NCI-H1048 (cell line): ENCODE measurements around the gene SORCS1.

ENCODE experiments used
- DNase-seq: peaks from one replicate; lab custom pipeline; 2025; lab: John Stamatoyannopoulos, UW

SORCS1 gene

DNA sequence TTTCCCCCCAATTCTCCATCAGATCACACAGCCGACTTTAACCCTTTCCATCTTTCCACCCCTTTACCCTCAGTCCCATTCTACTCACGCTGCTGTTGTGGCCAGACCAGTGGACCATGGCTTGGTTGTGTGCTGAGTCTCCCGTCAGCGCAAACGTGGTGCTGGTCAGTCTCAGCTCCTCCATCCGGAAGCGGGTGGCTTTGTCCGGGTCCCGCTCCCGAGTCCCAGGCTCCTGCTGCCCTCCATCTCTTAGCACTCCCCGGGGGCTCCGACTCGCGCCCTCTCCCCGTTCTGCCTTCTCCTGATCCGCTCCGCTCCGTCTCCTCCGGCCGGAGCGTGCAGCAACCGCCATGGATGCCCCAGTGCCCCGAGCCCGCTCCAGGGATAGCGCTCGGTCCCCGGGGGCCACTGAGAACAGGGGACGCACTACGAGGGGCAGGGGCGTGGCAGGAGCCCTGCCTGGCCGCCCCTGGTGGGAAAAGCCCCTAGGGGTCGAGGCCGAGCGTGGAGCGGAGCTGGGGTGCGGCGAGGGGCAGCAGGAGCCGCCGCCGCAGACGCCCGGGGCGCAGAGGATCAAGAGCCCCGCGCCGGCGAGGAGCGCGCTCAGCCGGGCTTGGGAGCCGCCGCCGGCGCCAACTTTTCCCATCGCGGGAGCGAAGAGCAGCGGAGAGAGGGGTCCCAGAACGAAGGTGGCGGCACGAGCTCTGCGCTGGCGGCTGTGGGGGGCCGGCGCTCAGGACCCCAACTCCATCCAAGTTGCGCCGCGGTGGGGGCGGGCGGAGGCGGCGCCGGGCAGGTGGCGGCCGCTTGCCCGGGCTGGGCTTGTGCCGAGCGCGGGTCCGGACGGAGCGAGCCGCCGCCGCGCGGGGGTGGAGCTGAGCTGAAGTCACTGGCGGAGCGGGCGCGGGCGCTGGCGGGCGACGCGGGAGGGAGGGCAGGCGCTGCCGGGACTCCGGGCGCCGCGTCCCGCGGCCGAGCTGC is at the start of gene SORCS1:
SORCS1 (minus strand) TSS at position 826 of the 981 bp plus-strand sequence.
- no peak for DNase-seq

DNA sequence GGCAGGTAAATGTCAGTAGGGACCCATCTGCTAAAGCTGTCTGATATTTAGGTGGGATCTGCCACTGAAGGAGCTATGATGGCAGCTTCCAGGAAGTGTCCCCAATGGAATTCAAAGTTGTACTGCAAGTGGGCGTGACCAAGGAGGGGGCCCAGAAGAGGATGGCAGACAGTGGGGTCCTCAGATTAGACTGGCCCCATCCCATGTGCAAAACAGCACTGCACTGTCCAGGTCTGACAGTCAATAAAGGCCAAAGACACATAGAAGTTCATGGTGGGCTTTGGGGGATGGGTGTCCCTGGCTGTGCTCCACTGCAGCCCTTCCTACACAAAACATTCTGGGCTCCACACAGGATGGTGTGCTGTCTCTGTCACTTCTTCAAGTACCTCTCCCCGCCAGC is 49.8 kb upstream of the SORCS1 start:
- DNase-seq, result no peak

DNA sequence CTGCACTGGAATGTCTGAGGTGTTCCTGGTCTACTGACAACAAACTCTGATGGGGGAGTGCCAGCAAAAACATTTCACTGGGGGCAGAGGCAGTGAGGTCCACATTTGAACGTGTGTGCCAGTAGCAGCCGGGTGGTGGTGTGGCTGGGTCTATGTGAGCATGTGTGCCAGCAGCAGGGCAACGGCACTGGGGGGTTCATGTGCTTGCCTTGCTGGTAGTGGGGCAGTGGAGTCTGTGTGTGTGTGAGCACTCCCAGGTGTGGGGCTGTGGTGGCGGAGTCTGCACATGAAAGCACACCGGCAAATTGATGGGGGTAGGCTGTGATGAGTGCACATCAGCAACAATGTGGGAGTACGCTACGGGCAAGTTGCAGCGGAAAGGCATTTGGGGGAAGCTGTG is 49.4 kb upstream of the SORCS1 start:
- DNase-seq, result no peak

DNA sequence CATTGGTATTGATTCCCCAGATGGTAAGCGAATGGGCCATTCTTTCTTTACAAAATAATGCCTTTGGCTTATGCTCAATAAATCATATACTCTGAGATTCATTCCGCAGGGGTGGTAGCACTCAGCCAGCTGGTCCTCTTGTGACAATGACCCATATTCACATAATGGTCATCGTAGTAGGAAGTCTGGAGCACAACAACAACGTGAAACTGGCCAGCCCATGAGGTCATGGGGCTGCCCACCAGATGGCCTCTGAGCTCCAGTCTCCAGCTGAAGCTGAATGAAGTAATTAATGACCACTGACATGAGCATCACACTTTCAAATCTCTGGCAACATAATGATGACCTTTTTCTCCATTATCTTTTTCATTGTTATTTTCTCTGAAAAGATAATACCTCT is 42.3 kb upstream of the SORCS1 start:
- no peak for DNase-seq

DNA sequence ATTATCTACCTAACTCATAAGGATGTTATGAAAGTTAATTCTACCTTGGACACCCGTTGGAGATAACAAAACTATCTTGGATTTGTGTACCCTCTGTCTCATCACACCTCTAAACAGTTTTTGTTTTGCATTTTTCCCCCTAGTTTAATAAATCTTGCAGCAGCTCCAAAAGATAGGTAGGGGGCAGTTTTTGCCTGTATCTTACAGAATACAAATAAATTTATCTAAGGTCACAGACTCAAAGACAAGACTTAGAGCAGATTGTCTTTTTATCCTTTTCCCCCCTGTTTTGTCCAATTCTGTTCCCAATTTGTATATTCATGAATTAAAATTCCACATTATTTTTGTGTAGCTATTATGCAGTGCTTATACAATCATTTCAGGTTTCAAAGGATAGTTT is 5.0 kb upstream of the SORCS1 start:
- DNase-seq, result no peak

DNA sequence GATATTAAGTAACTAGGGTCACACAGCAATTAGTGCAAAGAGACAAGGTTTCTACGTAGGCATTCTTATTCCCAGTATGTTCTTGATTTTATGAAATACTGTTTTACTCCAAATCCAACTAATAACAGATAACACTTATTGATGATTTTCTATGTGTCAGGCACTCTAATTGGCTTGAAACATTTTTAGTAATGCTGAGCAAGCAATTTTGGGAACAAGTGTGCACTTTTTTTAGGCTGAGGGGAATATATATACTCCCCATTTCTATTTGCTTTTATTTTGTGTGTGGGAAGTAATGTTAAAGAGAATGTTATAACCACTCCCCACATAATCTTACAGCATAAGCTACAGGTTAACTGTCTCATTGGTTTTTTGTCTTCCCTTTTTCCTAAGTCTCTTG is 4.2 kb upstream of the SORCS1 start:
- no peak for DNase-seq

DNA sequence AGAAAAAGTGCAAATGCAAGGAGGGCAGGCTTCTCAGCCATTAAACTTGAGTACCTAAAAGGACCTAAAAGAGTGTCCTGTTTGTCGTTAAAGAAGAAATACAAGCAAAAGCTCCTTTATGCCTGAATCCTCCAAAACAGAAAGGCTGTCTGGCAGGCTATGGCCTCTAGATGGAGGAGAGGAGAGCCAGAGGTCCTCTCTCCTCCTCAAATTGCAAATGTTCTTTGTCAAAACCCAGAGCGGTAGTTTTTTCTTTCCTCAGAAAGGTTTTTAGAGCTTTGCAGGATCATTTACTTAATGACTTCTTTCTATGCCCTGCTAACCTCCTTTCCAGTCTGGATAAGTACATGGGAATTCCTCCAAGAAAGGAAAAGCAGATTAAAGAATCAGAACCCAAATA is 1.9 kb upstream of the SORCS1 start:
- DNase-seq, result no peak

DNA sequence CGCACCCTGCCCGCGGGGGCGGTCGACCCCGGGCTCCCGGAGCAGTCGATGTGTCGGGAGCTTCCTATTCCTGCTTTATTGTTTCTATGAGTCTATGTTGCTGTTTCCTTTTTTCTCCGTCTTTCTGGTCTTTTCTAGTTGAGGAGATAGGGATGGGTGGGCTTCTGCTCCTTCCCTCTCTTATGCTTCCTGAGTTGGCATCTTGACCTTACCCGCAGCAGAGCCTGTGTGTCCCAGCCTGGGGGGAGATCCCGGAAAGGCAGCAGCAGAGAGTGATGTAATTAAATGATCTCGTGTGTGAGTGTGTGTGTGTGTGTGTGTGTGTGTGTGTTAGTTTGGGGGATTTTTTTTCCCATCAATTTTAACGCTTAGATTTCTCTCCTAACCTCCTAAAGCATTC is 486 bp upstream of the SORCS1 start:
- DNase-seq, result no peak

DNA sequence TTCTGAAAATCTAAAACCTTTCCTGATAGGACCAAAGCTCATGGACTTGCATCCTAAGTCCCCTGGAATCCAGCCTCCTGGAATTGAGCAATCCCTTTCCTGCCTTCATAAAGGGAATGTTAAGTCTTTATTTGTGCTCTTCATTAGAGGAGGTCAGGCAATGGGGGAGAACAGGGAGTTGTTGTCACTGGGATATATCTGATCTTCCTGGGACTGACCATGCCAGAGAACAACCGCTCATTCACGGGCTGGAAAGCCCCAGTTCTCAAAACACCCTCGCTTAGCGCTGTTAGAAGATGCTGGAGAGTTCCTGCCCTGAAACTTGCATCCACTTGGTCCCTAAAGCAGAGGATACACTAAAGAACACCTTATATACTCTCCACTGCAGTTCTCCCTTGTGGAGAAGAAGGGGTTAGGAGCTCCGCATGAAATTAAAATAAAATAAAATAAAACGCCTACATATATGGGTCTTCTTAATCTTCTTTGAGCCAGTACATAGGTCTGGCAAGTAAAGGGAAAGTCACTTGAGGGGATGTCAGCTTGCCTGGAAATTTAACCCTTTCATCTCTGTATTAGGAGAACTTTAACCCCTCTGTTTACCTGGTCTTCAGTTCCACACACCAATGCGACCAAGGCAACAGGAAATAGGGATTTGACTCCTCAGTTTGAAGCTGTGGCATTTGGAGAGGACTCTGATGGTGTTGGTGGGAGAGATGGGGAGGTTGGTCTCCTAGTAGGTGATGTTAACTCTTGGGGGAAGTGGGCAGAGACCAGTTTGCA is 1.2 kb downstream of the SORCS1 start:
- no peak for DNase-seq

DNA sequence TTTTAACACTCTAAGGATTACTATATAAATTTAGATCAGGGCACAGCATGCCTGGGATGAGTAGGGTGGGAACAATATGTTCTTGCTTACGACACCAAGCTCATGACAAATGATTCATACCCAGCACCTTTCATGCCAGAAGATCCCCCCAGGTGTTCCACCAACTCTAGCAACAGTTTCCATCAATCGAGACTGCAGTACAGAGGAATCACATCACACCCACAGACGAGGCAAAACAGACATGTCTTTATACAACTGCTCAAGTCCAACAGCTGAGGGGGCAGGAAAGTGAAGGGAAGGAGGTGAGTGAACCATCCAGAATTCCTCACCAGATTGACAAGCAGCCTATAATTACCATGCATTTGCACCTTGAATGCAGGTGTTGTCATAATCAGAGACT is 3.6 kb downstream of the SORCS1 start:
- no peak for DNase-seq

DNA sequence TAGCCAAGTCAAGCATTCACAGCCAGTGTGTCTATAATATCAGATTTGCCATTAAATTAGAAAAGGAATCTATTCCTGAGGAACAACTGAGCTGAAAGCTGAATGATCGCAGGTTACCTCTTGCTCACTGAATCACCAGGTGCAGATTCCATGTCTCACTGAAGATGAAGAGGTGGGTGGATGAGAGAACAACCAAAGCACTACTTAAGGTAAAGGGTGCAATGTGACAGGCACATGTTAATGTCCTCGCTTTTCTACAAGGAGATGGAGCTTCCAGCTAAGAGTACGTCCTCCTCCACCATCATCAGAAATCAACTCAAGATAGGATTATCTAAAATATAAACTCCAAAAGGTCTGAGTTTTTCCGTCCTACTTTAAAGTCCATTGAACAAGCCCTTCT is 4.6 kb downstream of the SORCS1 start:
- DNase-seq, result no peak

DNA sequence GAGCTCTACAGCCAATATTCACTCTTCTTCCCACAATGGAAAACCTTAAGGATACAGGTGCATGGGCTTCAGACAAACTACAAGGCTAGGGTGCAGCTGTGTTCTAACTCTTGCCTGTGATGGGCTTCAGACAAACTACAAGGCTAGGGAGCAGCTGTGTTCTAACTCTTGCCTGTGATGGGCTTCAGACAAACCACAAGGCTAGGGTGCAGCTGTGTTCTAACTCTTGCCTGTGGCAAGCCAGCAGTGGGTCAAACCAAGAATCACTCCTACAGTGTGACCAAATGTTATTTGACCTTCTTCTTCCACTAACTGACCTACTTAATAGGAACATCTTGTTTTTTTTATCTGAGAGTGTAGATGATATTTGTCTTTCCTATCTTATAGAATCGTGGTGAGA is 7.4 kb downstream of the SORCS1 start:
- DNase-seq, result no peak

DNA sequence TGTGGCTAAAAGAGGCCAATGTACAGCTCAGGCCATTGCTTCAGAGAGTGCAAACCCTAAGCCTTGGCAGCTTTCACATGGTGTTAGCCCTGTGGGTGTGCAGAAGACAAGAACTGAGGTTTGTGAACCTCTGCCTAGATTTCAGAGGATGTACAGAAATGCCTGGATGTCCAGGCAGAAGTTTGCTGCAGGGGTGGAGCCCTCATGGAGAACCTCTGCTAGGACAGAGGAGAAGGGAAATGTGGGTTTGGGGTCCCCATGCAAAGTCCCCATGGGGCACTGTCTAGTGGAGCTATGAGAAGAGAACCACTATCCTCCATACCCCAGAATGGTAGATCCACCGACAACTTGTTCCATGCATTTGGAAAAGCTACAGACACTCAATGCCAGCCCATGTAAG is 12.4 kb downstream of the SORCS1 start:
- DNase-seq, result no peak

DNA sequence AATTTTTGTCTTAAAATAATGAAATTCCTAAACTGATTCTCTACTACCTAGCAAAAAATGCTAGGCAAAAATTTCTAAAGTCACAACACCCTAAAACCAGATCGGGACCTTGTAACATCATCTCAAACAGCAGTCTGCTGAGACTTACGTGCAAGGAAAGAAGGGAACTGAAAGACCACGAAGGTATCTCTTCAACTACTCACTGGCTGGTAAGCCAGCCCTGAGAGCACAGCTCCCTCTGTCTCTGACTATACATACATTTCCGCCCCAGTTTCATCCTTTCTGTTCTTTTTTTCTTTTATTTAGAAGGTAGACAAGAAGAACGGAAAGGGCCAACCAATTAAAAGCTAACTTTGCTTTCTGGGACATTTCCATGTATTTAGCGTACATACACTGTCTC is 15.6 kb downstream of the SORCS1 start:
- no peak for DNase-seq

DNA sequence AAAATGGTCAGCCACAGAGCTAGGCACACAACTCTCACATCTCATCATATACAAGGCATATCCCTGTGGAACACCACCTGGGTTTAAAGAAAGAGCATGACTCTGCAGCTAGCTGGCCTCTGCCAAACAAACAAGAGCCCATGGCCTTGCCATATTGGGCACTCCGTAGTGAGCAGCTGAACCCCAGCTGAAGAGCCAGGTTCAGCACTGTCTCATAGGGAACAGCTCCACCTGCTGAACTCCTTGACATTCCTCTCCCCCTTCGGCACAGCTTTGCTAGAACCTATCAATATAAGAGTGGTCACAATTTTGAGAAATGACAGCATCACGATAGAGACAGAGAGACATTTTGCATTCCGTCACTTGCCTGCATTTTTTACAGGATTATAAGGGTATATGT is 20.0 kb downstream of the SORCS1 start:
- no peak for DNase-seq

DNA sequence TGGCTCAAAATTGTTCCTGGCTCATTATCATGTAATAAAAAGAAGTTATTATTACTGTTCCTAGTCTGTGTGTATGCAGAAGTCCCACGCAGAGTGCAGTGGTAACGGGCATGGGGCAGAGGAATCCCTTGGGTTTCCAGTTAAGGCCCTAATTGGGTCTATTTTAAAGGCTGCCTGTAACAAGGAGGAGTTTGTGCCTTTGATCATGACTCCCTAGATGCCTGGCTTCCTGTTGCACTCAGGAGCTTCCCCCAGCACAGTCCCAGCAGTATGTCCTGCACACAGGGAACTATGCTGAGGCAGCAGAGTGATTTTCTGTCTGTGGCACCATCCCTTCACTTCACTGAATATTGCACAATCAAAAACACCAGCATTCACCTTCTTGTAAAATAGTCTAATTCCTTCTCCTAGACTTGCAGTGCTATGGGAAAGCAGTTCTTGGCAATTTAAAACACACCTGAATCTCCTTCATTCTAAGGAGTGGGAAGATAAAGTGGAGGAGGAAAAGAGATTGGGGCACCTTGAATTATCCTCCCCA is 22.9 kb downstream of the SORCS1 start:
- no peak for DNase-seq

DNA sequence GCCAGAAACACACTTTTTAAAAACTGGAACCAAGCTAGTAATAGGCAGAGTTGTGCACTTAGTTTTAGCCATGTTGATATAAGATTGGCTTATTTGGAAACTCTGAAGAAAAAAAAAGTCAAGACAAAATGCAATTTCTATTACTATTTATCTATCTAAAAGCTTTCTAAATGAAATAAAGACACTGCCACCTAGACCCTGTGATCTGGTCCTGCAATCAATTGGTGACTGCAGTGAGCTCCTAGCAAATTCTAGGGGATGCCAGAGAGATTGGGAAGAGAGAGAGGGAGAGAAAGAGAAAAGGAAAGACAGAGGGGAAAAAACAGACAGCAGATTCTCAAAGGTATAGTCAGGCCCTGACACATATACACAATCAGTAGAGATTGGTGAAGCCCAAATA is 25.3 kb downstream of the SORCS1 start:
- DNase-seq, result no peak

DNA sequence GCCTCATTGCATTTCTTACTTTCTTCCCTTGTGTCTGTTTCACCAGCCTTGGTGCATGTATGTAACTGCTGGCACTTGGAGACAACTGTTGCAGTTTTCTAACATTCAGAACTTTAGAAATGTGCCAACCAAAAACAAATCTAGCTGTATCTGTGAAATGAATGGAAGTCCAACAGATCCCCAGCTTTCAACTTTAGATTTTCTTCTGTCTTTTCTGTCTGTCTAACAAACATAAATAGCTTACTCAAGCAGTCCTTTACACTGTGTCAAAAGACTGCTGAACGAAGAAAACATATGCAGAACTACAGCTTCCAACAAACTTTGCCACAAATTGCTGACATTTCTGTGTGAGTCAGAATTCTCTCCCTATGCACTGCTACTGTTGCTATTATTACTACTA is 30.9 kb downstream of the SORCS1 start:
- no peak for DNase-seq

DNA sequence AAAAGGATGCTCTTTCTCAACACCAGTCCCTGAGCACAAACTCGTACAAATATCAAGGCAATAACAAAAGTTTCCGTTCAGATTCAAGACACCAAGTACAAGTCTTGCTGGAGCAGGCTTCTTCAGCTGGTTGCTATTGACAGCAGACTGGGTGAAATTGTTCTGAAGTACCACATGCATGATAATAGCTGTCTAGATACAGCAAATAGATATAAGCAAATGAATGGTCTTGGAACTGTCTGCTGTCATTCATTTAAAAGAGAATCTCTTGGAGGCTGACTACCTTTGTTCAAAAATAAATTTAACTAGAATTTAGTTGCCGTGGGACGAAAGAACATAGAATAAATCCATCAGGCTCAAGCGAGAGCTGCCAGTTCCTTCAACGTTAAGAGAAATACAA is 35.5 kb downstream of the SORCS1 start:
- no peak for DNase-seq

DNA sequence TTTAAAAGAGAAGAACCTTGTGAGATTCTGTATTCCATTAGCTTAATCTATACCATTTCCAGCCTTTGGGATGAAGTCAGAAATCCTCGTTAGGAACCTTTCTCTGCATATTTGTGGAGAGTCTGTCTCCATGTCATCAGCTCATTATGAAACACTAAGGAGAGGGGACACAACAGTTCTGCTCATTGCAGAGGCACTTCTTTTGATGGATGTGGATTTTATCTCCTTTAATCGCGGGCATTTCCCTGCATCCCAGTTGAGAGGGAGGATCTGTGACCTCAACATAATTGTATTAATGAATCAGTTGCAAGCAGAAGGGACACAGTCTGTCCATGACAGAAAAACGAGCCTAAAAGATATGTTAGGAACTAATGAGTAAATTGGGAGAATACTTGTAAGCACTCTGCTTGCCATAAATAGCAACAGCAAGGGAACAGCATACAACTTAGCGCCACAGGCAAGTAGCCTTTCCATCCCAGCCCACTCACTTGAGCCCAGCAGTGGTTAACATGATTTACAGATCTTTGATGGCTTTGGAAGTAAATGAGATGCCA is 37.9 kb downstream of the SORCS1 start:
- no peak for DNase-seq

DNA sequence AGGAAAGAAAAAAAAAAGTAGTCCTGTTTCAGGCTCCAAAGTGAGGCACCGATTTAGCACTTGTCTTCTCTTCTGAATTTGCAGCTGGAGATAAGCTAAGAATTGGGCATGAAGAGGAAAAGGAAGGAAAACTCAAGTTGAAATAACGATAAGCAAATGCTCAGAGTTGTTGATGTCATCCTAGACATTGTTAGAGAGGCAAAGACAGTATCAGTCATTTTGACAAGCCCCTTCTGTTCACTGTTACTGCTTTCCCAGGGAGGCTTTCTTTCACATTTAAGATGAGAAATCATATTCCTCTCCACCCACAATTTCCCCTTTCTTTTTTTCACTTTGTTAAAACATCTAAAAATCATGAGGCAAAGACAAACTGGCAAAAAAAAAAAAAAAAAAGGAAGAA is 41.8 kb downstream of the SORCS1 start:
- no peak for DNase-seq

DNA sequence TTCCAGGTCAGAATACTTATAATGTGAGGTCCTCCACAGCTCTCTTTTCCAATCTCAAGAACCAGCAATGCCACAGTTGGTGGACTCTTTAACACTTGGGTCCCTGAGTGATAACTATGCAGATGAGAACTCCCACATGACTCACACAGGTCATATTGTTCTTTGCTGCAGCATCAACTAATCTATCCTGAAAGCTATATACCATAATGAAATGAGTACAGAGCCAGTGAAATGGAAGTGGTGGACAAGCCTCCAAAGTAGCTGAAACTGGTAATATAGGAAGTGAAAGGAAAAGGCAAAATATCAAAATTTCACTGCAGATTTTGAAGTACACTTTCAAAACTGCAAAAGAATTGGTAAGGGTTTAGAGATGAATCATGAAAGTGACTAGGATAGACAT is 45.6 kb downstream of the SORCS1 start:
- DNase-seq, result no peak
